ENCODE measurements around the gene RNF180. TPM values are rescaled to one million over a fixed set of nuclear protein-coding genes. Genes with fewer than 3 reads are reported as not detected.

The RNF180 gene
- total RNA-seq, 4 donors from 2014 or later: 18.8 to 45.4 (median 30.9) TPM

GRCh38 chr5:64308135-64308534 lies 142.5 kb downstream of the RNF180 start:
- H3K4me1 ChIP-seq: no peaks in the 10 kb centered on the region
- no peaks in the 10 kb centered on the region for H3K9me3 ChIP-seq
- intact Hi-C loops (cut with DNase I; ENCODE audit: low total_unique reads): no loop called here
- DNase-seq: no peak
- no peak overlapping the region for H3K27ac ChIP-seq
- no peak overlapping the region for H3K4me3 ChIP-seq
- TF ChIP-seq CTCF (IDR thresholded peaks at IDR 0.05) (no peak), POLR2A (IDR thresholded peaks at IDR 0.05) (no peak)
- no peaks in the 10 kb centered on the region for H3K27me3 ChIP-seq
- no peaks in the 10 kb centered on the region for H3K36me3 ChIP-seq

- no peaks in the 10 kb centered on the region for H3K4me1 ChIP-seq
Observed at GRCh38 chr5:64312491-64312890, 146.8 kb downstream of the RNF180 start.

DNA sequence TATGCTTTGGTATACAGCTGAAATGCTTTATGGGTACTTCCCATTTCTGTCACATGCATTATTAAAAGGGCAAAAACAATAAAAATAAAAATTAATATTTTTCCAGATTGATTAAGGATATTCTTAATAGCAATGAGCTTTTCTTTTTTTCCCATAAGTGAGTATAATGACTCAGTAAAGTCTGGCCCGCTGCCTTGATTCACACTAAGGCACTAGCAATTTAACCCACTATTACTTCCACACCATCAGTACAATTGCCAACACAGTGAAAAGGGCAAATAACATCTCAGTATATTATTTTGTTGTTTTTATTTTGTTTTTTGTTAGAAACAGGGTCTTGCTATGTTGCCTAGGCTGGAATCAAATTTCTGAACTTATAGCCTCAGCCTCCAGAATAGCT lies 150.1 kb downstream of the RNF180 start:
- Histone ChIP-seq H3K9me3 (no peaks in the 10 kb centered on the region), H3K4me1 (no peaks in the 10 kb centered on the region), H3K27me3 (no peaks in the 10 kb centered on the region), H3K27ac (no peak overlapping the region), H3K4me3 (no peak overlapping the region), H3K36me3 (no peaks in the 10 kb centered on the region)
- intact Hi-C loops (cut with DNase I; ENCODE audit: low total_unique reads): no loop called here
- no peak for TF ChIP-seq CTCF (IDR thresholded peaks at IDR 0.05)
- no peak for DNase-seq

More at GRCh38 chr5:64312491-64312890, 146.8 kb downstream of the RNF180 start:
- H3K36me3 ChIP-seq: no peaks in the 10 kb centered on the region
- intact Hi-C loops (cut with DNase I; ENCODE audit: low total_unique reads): no loop called here
- no peaks in the 10 kb centered on the region for H3K9me3 ChIP-seq
- no peak for TF ChIP-seq POLR2A (IDR thresholded peaks at IDR 0.05)
- no peak for TF ChIP-seq CTCF (IDR thresholded peaks at IDR 0.05)
- H3K27me3 ChIP-seq: no peaks in the 10 kb centered on the region
- H3K27ac ChIP-seq: no peak overlapping the region
- no peak overlapping the region for H3K4me3 ChIP-seq
- no peak for DNase-seq

- Histone ChIP-seq H3K27ac (no peak overlapping the region), H3K27me3 (no peaks in the 10 kb centered on the region), H3K9me3 (no peaks in the 10 kb centered on the region), H3K4me1 (no peaks in the 10 kb centered on the region), H3K4me3 (no peak overlapping the region), H3K36me3 (no peaks in the 10 kb centered on the region)
- intact Hi-C loops (cut with DNase I; ENCODE audit: low total_unique reads): no loop called here
- no peak for DNase-seq
- no peak for TF ChIP-seq CTCF (IDR thresholded peaks at IDR 0.05)
- no peak for TF ChIP-seq POLR2A (IDR thresholded peaks at IDR 0.05)
Observed at GRCh38 chr5:64318175-64318574, 152.5 kb downstream of the RNF180 start.

DNA sequence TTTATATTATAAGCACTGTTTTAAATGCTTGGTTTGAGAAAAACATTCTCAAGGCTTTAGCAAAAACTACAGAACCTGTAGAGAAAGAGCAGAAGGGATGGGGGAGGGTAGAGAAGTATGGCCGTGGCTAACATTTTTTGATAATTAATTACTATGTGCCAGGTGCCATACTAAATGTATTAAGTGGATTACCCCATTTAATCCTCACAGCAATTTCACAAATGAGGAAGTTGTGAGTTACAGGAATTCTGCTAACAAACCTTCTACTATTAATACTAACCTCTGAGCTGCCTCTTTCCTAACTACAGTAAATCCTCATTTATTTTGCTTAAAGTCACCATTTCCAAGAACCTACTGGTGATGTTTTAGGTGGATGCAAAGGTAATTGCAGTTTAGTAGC lies 157.9 kb downstream of the RNF180 start:
- DNase-seq: no peak
- intact Hi-C loops (cut with DNase I; ENCODE audit: low total_unique reads): no loop called here
- Histone ChIP-seq H3K9me3 (peaks cover 0 to 6% of the 10 kb centered on the region in 2 donors), H3K4me1 (no peaks in the 10 kb centered on the region), H3K27me3 (no peaks in the 10 kb centered on the region), H3K36me3 (no peaks in the 10 kb centered on the region), H3K27ac (no peak overlapping the region), H3K4me3 (no peak overlapping the region)
- TF ChIP-seq CTCF (IDR thresholded peaks at IDR 0.05): no peak
- no peak for TF ChIP-seq POLR2A (IDR thresholded peaks at IDR 0.05)
